CD14-positive monocyte (primary cell): ENCODE data around the gene IFNL2. TPM values are rescaled to one million over a fixed set of nuclear protein-coding genes. Genes with fewer than 3 reads are reported as not detected.

Experiments
- DNase-seq, 3 donors: peaks; one replicate each; pipeline ENCODE4 v3.0.0-alpha.2; 2011 to 2022
- H2AFZ ChIP-seq: 2 replicates; pipeline ENCODE4 v1.6.0; 2012; ENCODE audit warnings: mild to moderate bottlenecking, low read depth, low read length, inconsistent platforms; ENCODE audit not compliant: insufficient read depth, poor library complexity, severe bottlenecking
- H3K27ac ChIP-seq, 2 donors: 1 replicate in 1 of 2; 2 replicates in 1 of 2; pipeline ENCODE4 v1.5.1; 2012 to 2013; ENCODE audit warnings: low read length in 2 of 2, control low read depth in 1 of 2, inconsistent platforms in 1 of 2, low read depth in 1 of 2, mild to moderate bottlenecking in 1 of 2
- H3K27me3 ChIP-seq, 2 donors: one replicate each; pipeline versions ENCODE4 v1.6.0 to v1.6.1; 2011 to 2013; ENCODE audit warnings: low read length in 2 of 2; ENCODE audit not compliant: control insufficient read depth in 2 of 2, insufficient read depth in 2 of 2
- H3K36me3 ChIP-seq, 2 donors: replicated peaks in 1 of 2; 1 replicate in 1 of 2; 2 replicates in 1 of 2; pipeline versions ENCODE4 v1.5.1 to v1.6.1; 2012 to 2013; ENCODE audit warnings: low read length in 2 of 2, control low read depth in 1 of 2, inconsistent platforms in 1 of 2, mild to moderate bottlenecking in 1 of 2; ENCODE audit not compliant: insufficient read depth in 2 of 2, control insufficient read depth in 1 of 2
- H3K4me1 ChIP-seq, 2 donors: 1 replicate in 1 of 2; 2 replicates in 1 of 2; pipeline versions ENCODE4 v1.5.1 to v1.6.1; 2012 to 2013; ENCODE audit warnings: low read length in 2 of 2, control low read depth in 1 of 2, inconsistent platforms in 1 of 2, mild to moderate bottlenecking in 1 of 2, moderate library complexity in 1 of 2; ENCODE audit not compliant: insufficient read depth in 2 of 2, control insufficient read depth in 1 of 2
- H3K4me2 ChIP-seq: replicated peaks from 2 replicates; pipeline ENCODE3; 2012; ENCODE audit warnings: low read length, moderate library complexity, mild to moderate bottlenecking; ENCODE audit not compliant: poor library complexity, severe bottlenecking; ENCODE audit errors: extremely low read depth
- H3K4me3 ChIP-seq, 3 experiments: fragments of 200-600 bp in 1 of 3; sonication (generic) in 1 of 3; replicated peaks in 1 of 3; 1 replicate in 2 of 3; 2 replicates in 1 of 3; pipeline ENCODE4 v1.5.1; 2011 to 2013; ENCODE audit warnings: low read length in 3 of 3, mild to moderate bottlenecking in 3 of 3, control low read depth in 2 of 3, low read depth in 2 of 3, inconsistent platforms in 1 of 3, moderate library complexity in 1 of 3
- H3K79me2 ChIP-seq: 2 replicates; pipeline ENCODE4 v1.6.0; 2012; ENCODE audit warnings: mild to moderate bottlenecking, control low read depth, inconsistent platforms, low read length, moderate library complexity; ENCODE audit not compliant: insufficient read depth
- H3K9ac ChIP-seq: 2 replicates; pipeline ENCODE4 v1.6.0; 2017; ENCODE audit warnings: low read length, mild to moderate bottlenecking; ENCODE audit not compliant: insufficient read depth, poor library complexity, severe bottlenecking
- H3K9me3 ChIP-seq, 2 donors: replicated peaks in 1 of 2; 1 replicate in 1 of 2; 2 replicates in 1 of 2; pipeline versions ENCODE4 v1.5.1 to v1.6.1; 2012 to 2013; ENCODE audit warnings: low read length in 2 of 2, control low read depth in 1 of 2; ENCODE audit not compliant: control insufficient read depth in 1 of 2, insufficient read depth in 1 of 2
- H4K20me1 ChIP-seq: 2 replicates; pipeline ENCODE4 v1.6.0; 2012; ENCODE audit warnings: mild to moderate bottlenecking, low read length, control low read depth, moderate library complexity; ENCODE audit not compliant: insufficient read depth
- H3K27ac Mint-ChIP-seq, 7 donors: one replicate each; pipeline ENCODE4 v1.8.0; 2020; ENCODE audit warnings: mild to moderate bottlenecking in 7 of 7, mixed read lengths in 7 of 7, moderate library complexity in 6 of 7, inconsistent platforms in 2 of 7
- H3K27me3 Mint-ChIP-seq, 3 donors: one replicate each; pipeline ENCODE4 v1.8.0; 2021 to 2022; ENCODE audit warnings: low read depth in 3 of 3, mild to moderate bottlenecking in 3 of 3, mixed read lengths in 3 of 3, moderate library complexity in 3 of 3, inconsistent platforms in 1 of 3
- H3K36me3 Mint-ChIP-seq, 2 donors: one replicate each; pipeline ENCODE4 v1.8.0; 2020; ENCODE audit warnings: mixed read lengths in 2 of 2, inconsistent platforms in 1 of 2, mild to moderate bottlenecking in 1 of 2
- H3K4me1 Mint-ChIP-seq: one replicate; pipeline ENCODE4 v1.8.0; 2020; ENCODE audit warnings: mild to moderate bottlenecking, mixed read lengths
- H3K4me3 Mint-ChIP-seq, 2 donors: one replicate each; pipeline ENCODE4 v1.8.0; 2020; ENCODE audit warnings: mild to moderate bottlenecking in 2 of 2, mixed read lengths in 2 of 2, moderate library complexity in 1 of 2
- H3K9me3 Mint-ChIP-seq, 7 donors: one replicate each; pipeline ENCODE4 v1.8.0; 2020 to 2022; ENCODE audit warnings: mixed read lengths in 7 of 7, mild to moderate bottlenecking in 6 of 7, moderate library complexity in 6 of 7, inconsistent platforms in 2 of 7
- WGBS: methylation state at CpG from one replicate; pipeline ENCODE4 v1.1.5; 2013; ENCODE audit warnings: missing lambda C conversion rate; ENCODE audit not compliant: insufficient coverage; 5-methylcytosine and 5-hydroxymethylcytosine counted together
- intact Hi-C, 2 donors: fragments of 100-400 bp; cut with micrococcal nuclease; formaldehyde crosslinking; loops; one replicate each; pipeline versions ENCODE4 v1.15.0 to v1.15.1; 2023
- polyA plus RNA-seq, 3 donors: library from polyadenylated mRNA; depleted of rRNA in 1 of 3; unstranded in 2 of 3; stranded (reverse) in 1 of 3; fragments of 300-500 nt in 2 of 3; fragments of >200 nt in 1 of 3; fragmentation: Illumina TruSeq in 2 of 3; gene quantifications; 1 replicate in 2 of 3; 2 replicates in 1 of 3; pipeline ENCODE4 v1.2.3, GENCODE V29; 2012 to 2021
- TF ChIP-seq, protein P1 (sequence below): fragments of 200-600 bp; IDR thresholded peaks from one replicate; pipeline ENCODE4 v1.8.0; 2022; ENCODE audit warnings: antibody characterized with exemption, mild to moderate bottlenecking

IFNL2 gene
- polyA plus RNA-seq, 3 donors: not detected

DNA sequence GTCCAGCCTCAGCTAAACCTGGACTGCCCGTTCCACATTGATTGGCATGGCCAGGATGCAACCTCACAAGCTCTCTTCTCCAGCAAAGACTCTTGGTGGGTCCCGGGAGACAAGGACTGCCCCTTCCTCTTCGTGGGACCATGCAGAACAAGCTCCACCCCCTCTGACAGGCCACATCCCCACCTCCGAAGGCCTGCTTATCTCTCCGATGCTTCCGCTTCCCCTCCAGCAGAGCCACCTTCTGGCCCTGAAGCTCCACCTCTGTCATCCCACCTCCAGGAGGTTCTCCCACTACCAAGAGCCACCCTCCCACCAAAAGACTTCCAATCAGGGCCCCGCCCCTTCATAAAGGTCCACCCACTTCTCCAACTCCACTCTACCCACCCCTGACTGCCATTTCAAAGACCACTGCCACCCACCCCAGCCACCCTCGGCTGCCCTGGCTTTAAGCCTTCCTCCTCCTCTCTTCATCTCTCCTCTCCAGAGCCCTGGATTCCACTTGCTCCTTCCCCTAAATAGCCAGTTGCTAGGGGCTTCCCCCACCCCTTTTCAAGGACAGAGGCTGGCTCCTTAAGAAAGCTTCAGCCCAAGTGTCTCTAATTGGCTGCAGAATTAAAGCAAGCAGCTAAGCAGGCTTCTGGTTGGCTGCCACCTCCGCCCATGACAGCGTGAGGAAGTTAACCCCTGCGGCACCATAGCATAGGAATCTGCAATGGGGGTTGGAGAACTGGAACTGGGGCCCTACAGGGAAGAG, 42.5 kb downstream of the IFNL2 start:
- H3K4me3 Mint-ChIP-seq: peak overlapping the region in 1 of 2 donors; percentile 59
- Histone ChIP-seq H3K4me2 (no peak overlapping the region), H3K9ac (no peak overlapping the region), H3K27ac (no peak overlapping the region), H4K20me1 (no peaks in the 10 kb centered on the region), H3K79me2 (no peaks in the 10 kb centered on the region), H3K9me3 (peaks cover 0 to 5% of the 10 kb centered on the region in 2 donors), H3K36me3 (peaks cover 20 to 35% of the 10 kb centered on the region in 2 donors), H3K27me3 (no peaks in the 10 kb centered on the region), H2AFZ (no peak overlapping the region), H3K4me1 (no peaks in the 10 kb centered on the region), H3K4me3 (no peak overlapping the region)
- H3K36me3 Mint-ChIP-seq: peaks cover 33 to 61% of the 10 kb centered on the region in 2 donors
- WGBS: 61% methylated on average over 11 of the region's 11 CpGs
- DNase-seq: no peak
- intact Hi-C loops: no loop called here
- H3K9me3 Mint-ChIP-seq: peaks cover 0 to 4% (median 0%) of the 10 kb centered on the region in 7 donors
- H3K27ac Mint-ChIP-seq: peak overlapping the region in 2 of 7 donors; percentile 42 to 55
- H3K27me3 Mint-ChIP-seq: peaks cover 0 to 2% (median under 1%) of the 10 kb centered on the region in 3 donors
- H3K4me1 Mint-ChIP-seq: peaks cover 13% of the 10 kb centered on the region
- TF ChIP-seq, protein P1, sequence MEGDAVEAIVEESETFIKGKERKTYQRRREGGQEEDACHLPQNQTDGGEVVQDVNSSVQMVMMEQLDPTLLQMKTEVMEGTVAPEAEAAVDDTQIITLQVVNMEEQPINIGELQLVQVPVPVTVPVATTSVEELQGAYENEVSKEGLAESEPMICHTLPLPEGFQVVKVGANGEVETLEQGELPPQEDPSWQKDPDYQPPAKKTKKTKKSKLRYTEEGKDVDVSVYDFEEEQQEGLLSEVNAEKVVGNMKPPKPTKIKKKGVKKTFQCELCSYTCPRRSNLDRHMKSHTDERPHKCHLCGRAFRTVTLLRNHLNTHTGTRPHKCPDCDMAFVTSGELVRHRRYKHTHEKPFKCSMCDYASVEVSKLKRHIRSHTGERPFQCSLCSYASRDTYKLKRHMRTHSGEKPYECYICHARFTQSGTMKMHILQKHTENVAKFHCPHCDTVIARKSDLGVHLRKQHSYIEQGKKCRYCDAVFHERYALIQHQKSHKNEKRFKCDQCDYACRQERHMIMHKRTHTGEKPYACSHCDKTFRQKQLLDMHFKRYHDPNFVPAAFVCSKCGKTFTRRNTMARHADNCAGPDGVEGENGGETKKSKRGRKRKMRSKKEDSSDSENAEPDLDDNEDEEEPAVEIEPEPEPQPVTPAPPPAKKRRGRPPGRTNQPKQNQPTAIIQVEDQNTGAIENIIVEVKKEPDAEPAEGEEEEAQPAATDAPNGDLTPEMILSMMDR: no peak

DNA sequence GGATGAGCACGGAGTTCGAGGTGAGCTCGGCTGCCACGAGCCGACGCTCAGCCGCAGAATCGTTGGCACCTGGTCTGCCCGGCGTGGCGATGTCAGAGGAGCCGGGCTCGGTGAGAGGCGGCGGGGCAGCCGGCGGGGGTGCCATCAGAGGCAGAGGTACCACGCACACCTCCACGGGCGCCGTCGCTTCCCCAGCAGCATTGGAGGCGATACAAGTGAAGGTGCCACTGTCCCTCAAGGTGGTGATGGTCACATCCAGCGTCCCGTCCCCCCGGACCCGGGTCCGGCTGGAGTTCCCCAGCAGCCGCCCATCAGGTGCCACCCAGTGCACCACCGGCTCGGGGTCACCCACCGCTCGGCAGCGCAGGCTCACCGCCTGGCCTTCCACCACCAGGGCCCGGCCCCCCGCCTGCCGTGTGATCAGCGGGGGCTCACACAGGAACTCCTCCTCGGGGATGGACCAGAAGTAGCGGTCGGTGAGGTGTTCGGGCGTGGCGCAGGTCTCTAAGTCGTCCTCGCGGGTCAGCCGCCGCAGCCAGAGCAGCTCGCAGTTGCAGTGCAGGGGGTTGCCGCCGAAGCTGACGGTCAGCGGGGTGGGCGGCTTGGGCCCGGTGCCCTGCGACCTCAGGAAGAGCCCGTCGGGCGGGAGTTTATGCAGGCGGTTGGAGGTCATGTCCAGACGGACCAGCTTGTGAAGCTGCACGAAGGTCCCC, 46.0 kb downstream of the IFNL2 start:
- H3K4me3 ChIP-seq: no peak overlapping the region
- H3K4me1 ChIP-seq: no peaks in the 10 kb centered on the region
- H3K36me3 ChIP-seq: peaks cover 22 to 35% of the 10 kb centered on the region in 2 donors
- H2AFZ ChIP-seq: no peak overlapping the region
- H3K27me3 ChIP-seq: no peaks in the 10 kb centered on the region
- H3K4me1 Mint-ChIP-seq: peaks cover 13% of the 10 kb centered on the region
- peaks cover 0 to 5% (median 2%) of the 10 kb centered on the region in 3 donors for H3K27me3 Mint-ChIP-seq
- H3K4me3 Mint-ChIP-seq: no peak overlapping the region
- H4K20me1 ChIP-seq: no peaks in the 10 kb centered on the region
- peaks cover 49 to 64% of the 10 kb centered on the region in 2 donors for H3K36me3 Mint-ChIP-seq
- no peaks in the 10 kb centered on the region for H3K79me2 ChIP-seq
- no peak overlapping the region for H3K9ac ChIP-seq
- DNase-seq: no peak
- intact Hi-C loops: no loop called here
- TF ChIP-seq, protein P1: no peak
- no peak overlapping the region for H3K4me2 ChIP-seq
- 97% methylated on average over 60 of the region's 64 CpGs for WGBS
- no peaks in the 10 kb centered on the region for H3K9me3 Mint-ChIP-seq
- H3K27ac ChIP-seq: no peak overlapping the region
- no peak overlapping the region for H3K27ac Mint-ChIP-seq
- H3K9me3 ChIP-seq: no peaks in the 10 kb centered on the region
